ENCODE data around the gene MXRA5.

DNA sequence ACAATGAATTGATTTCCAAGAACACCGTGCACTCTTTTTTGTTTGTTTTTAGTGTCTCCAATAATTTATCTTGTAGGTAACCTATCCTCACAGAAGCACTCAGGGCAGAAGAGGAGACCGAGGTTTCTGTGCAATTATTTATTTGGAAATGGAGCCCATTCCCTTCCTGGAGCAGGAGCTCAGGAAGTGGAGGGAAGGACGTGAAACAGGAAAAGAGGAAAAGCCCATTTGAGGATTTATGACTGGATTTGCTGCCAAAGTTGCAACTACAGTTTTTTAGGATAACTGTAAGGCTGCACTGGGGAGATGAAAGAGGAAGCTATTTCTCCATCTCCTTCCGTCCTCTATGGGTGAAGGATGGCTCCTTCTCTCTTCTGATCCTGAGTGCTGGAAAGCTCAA lies 31.7 kb upstream of the MXRA5 start:
- no peak for TF ChIP-seq CTCF (IDR thresholded peaks at IDR 0.05 in 4 of 5, conservative IDR thresholded peaks at IDR 0.05 in 1 of 5)
- no peak for TF ChIP-seq POLR2A (IDR thresholded peaks at IDR 0.05)

All from gastrocnemius medialis (tissue), 4 donors.